Fibroblast of villous mesenchyme (primary cell): ENCODE results near the gene BOK. TPM values are rescaled to one million over a fixed set of nuclear protein-coding genes. Genes with fewer than 3 reads are reported as not detected.
"Not testable (repeated sequence)": the region's sequence is repeated elsewhere in the genome, so short reads cannot be mapped to it uniquely, and the experiment has no call there.

ENCODE experiments used
- DNase-seq: peaks from one replicate; pipeline ENCODE4 v3.0.0-alpha.2; 2010; ENCODE audit warnings: low read depth
- H3K4me3 ChIP-seq: 2 replicates; pipeline ENCODE4 v1.5.1; 2011; ENCODE audit warnings: low read depth, mild to moderate bottlenecking, low read length
- CTCF ChIP-seq: IDR thresholded peaks from 2 replicates; pipeline ENCODE4 v1.5.1; 2012; ENCODE audit warnings: low read depth, mild to moderate bottlenecking, low read length; ENCODE audit not compliant: insufficient read depth
- total RNA-seq: library from RNA; depleted of rRNA; stranded (reverse); fragments of >200 nt; gene quantifications from 2 replicates; pipeline ENCODE4 v1.2.3, GENCODE V29; 2012

Gene BOK
- total RNA-seq, 1 donor = 54.0 TPM

- DNase-seq = no peak
Measured at GRCh38 chr2:241568726-241569125, 10.2 kb downstream of the BOK start.

GRCh38 chr2:241569831-241570281 is 11.3 kb downstream of the BOK start:
- no peak overlapping the region for H3K4me3 ChIP-seq
- no peak for DNase-seq
- no peak for TF ChIP-seq CTCF

More at GRCh38 chr2:241568726-241569125, 10.2 kb downstream of the BOK start:
- no peak for TF ChIP-seq CTCF
- H3K4me3 ChIP-seq = no peak overlapping the region

- no peak overlapping the region for H3K4me3 ChIP-seq
- no peak for TF ChIP-seq CTCF
- no peak for DNase-seq
Measured at GRCh38 chr2:241570961-241571581, 12.5 kb downstream of the BOK start.

GRCh38 chr2:241571821-241572620 is 13.5 kb downstream of the BOK start:
- DNase-seq = no peak
- H3K4me3 ChIP-seq = no peak overlapping the region
- no peak for TF ChIP-seq CTCF

GRCh38 chr2:241572915-241573651 is 14.5 kb downstream of the BOK start:
- not testable (repeated sequence) for H3K4me3 ChIP-seq, DNase-seq

- no peak for TF ChIP-seq CTCF
- no peak overlapping the region for H3K4me3 ChIP-seq
- no peak for DNase-seq
Measured at GRCh38 chr2:241573741-241574140, 15.2 kb downstream of the BOK start.

- no peak for DNase-seq
- H3K4me3 ChIP-seq = no peak overlapping the region
- no peak for TF ChIP-seq CTCF
Measured at GRCh38 chr2:241574911-241575623, 16.5 kb downstream of the BOK start.
